PC-9 (cell line): ENCODE results near the gene GP1BB. TPM values are rescaled to one million over a fixed set of nuclear protein-coding genes. Genes with fewer than 3 reads are reported as not detected.

Experiments used
- BruUV-seq: library from RNA; stranded (reverse); fragments of 400-500 nt; replicated peaks from 2 replicates; lab custom pipeline; 2021; lab: Mats Ljungman, UMichigan
- CTCF ChIA-PET: fragments of 300-600 bp; sonication (Branson Sonifier 250); formaldehyde crosslinking; loops from one replicate; lab custom pipeline; 2022; ENCODE audit warnings: antibody characterized with exemption; lab: Charles Lee
- POLR2A ChIA-PET: fragments of 300-600 bp; sonication (Branson Sonifier 250); formaldehyde crosslinking; loops from one replicate; lab custom pipeline; 2022; ENCODE audit warnings: antibody characterized with exemption; ENCODE audit not compliant: unreplicated experiment; lab: Charles Lee
- DNase-seq, 2 experiments: peaks; one replicate each; pipeline versions ENCODE4 v3.0.0 to v3.0.0-alpha.2; 2015 to 2022; ENCODE audit warnings: mixed read lengths in 1 of 2
- H2AFZ ChIP-seq: fragments of 200-600 bp; sonication (generic); 2 replicates; pipeline ENCODE4 v1.8.1; 2017; ENCODE audit warnings: antibody characterized with exemption
- H3F3A ChIP-seq: fragments of 200-600 bp; sonication (generic); 2 replicates; pipeline ENCODE4 v1.8.1; 2017; ENCODE audit warnings: antibody characterized with exemption, mild to moderate bottlenecking, low read depth; ENCODE audit not compliant: insufficient read depth
- H3K27ac ChIP-seq: fragments of 200-600 bp; sonication (generic); 2 replicates; pipeline ENCODE4 v1.6.1; 2016; ENCODE audit warnings: mixed run types
- H3K27me3 ChIP-seq: fragments of 200-600 bp; sonication (generic); 2 replicates; pipeline ENCODE4 v1.6.1; 2016; ENCODE audit warnings: low read depth, mixed run types; ENCODE audit not compliant: insufficient read depth
- H3K36me3 ChIP-seq: fragments of 200-600 bp; sonication (generic); 2 replicates; pipeline ENCODE4 v1.6.1; 2016; ENCODE audit warnings: low read depth, mixed run types
- H3K4me1 ChIP-seq: fragments of 200-600 bp; sonication (generic); replicated peaks from 2 replicates; pipeline ENCODE4 v1.6.1; 2016; ENCODE audit warnings: mixed run types; ENCODE audit not compliant: insufficient read depth
- H3K4me2 ChIP-seq: fragments of 200-600 bp; sonication (generic); 2 replicates; pipeline ENCODE4 v1.6.1; 2017; ENCODE audit warnings: mixed run types
- H3K4me3 ChIP-seq: fragments of 200-600 bp; sonication (generic); 2 replicates; pipeline ENCODE4 v1.6.1; 2016; ENCODE audit warnings: mixed run types
- H3K79me2 ChIP-seq: fragments of 200-600 bp; sonication (generic); 2 replicates; pipeline ENCODE4 v1.6.1; 2017; ENCODE audit warnings: low read depth, mixed run types
- H3K9me2 ChIP-seq: fragments of 200-600 bp; sonication (generic); 2 replicates; pipeline ENCODE4 v1.8.1; 2017; ENCODE audit warnings: mild to moderate bottlenecking; ENCODE audit not compliant: insufficient read depth
- H3K9me3 ChIP-seq: fragments of 200-600 bp; sonication (generic); 2 replicates; pipeline ENCODE4 v1.8.1; 2016; ENCODE audit warnings: low read depth; ENCODE audit not compliant: insufficient read depth
- H4K20me1 ChIP-seq: fragments of 200-600 bp; sonication (generic); 2 replicates; pipeline ENCODE4 v1.8.1; 2017; ENCODE audit not compliant: insufficient read depth
- CTCF ChIP-seq: fragments of 200-600 bp; sonication (generic); conservative IDR thresholded peaks from 2 replicates; pipeline ENCODE4 v1.6.1; 2017; ENCODE audit warnings: mixed run types, antibody characterized with exemption, mild to moderate bottlenecking, moderate library complexity
- EZH2 ChIP-seq: fragments of 200-600 bp; sonication (generic); IDR thresholded peaks from 2 replicates; pipeline ENCODE4 v1.8.0; 2017; ENCODE audit warnings: antibody characterized with exemption, low read depth
- intact Hi-C: fragments of 100-400 bp; cut with micrococcal nuclease; formaldehyde crosslinking; loops from one replicate; pipeline ENCODE4 v1.10.0; 2022; ENCODE audit not compliant: unreplicated experiment
- total RNA-seq: library from RNA; stranded (reverse); gene quantifications from 2 replicates; pipeline ENCODE4 v1.2.3, GENCODE V29; 2021

The GP1BB gene
- total RNA-seq, 1 experiment from 2014 or later: 0.35 TPM

- H3K9me3 ChIP-seq: no peaks in the 10 kb centered on the region
- POLR2A ChIA-PET: no interaction called here
- CTCF ChIA-PET: no interaction called here
- no peaks in the 10 kb centered on the region for H3K79me2 ChIP-seq
- no peaks in the 10 kb centered on the region for H3K9me2 ChIP-seq
- no peaks in the 10 kb centered on the region; the same call in 1 of the 2 replicates for H3K27me3 ChIP-seq
- H3K36me3 ChIP-seq: no peaks in the 10 kb centered on the region
- TF ChIP-seq EZH2 (no peak), CTCF (no peak)
- peak overlapping the region; percentile 52; the same call in 1 of the 2 replicates for H3K4me3 ChIP-seq
- H4K20me1 ChIP-seq: no peaks in the 10 kb centered on the region
- H3K27ac ChIP-seq: no peak overlapping the region
- intact Hi-C loops: loop anchor here (2.0 to 5.0 kb wide), 2 partner anchors 38 to 83 kb away; no protein-coding TSS in a partner anchor
- H3F3A ChIP-seq: no peaks in the 10 kb centered on the region
- H3K4me1 ChIP-seq: no peaks in the 10 kb centered on the region
- H2AFZ ChIP-seq: no peak overlapping the region
- BruUV-seq: no TSS peak
- no peak for DNase-seq
- H3K4me2 ChIP-seq: peak overlapping the region; percentile 74
Observed at GRCh38 chr22:19715188-19715930, 8.0 kb upstream of the GP1BB start.

- Histone ChIP-seq H2AFZ (no peak overlapping the region), H3K9me2 (no peaks in the 10 kb centered on the region), H3K27me3 (no peaks in the 10 kb centered on the region; the same call in 1 of the 2 replicates), H4K20me1 (no peaks in the 10 kb centered on the region), H3K79me2 (no peaks in the 10 kb centered on the region), H3K4me2 (no peak overlapping the region), H3K9me3 (no peaks in the 10 kb centered on the region), H3K27ac (no peak overlapping the region), H3K36me3 (no peaks in the 10 kb centered on the region), H3K4me3 (no peak overlapping the region), H3F3A (no peaks in the 10 kb centered on the region), H3K4me1 (no peaks in the 10 kb centered on the region)
- no peak for TF ChIP-seq EZH2
- no TSS peak for BruUV-seq
- intact Hi-C loops: loop anchor here (5.0 kb wide), 1 partner anchor 39 kb away; no protein-coding TSS in a partner anchor
- no peak for DNase-seq
- POLR2A ChIA-PET: no interaction called here
- CTCF ChIA-PET: no interaction called here
Observed at GRCh38 chr22:19716041-19716828, 7.1 kb upstream of the GP1BB start.

GRCh38 chr22:19716829-19717105 lies 6.6 kb upstream of the GP1BB start:
- ChIA-PET POLR2A (no interaction called here), CTCF (no interaction called here)
- H3K9me3 ChIP-seq: no peaks in the 10 kb centered on the region
- DNase-seq: no peak
- no peak overlapping the region for H3K4me2 ChIP-seq
- no peak overlapping the region for H3K4me3 ChIP-seq
- no peaks in the 10 kb centered on the region; the same call in 1 of the 2 replicates for H3K27me3 ChIP-seq
- no peaks in the 10 kb centered on the region for H3K36me3 ChIP-seq
- H2AFZ ChIP-seq: no peak overlapping the region
- no TSS peak for BruUV-seq
- no peak for TF ChIP-seq CTCF
- TF ChIP-seq EZH2: no peak
- H3K9me2 ChIP-seq: no peaks in the 10 kb centered on the region
- no peaks in the 10 kb centered on the region for H3K79me2 ChIP-seq
- no peaks in the 10 kb centered on the region for H3K4me1 ChIP-seq
- no peak overlapping the region for H3K27ac ChIP-seq
- H4K20me1 ChIP-seq: no peaks in the 10 kb centered on the region
- intact Hi-C loops: loop anchor here (5.0 kb wide), 1 partner anchor 39 kb away; no protein-coding TSS in a partner anchor
- H3F3A ChIP-seq: no peaks in the 10 kb centered on the region
